ENCODE measurements around the gene SYT5. TPM values are rescaled to one million over a fixed set of nuclear protein-coding genes. Genes with fewer than 3 reads are reported as not detected.

Gene SYT5
- total and polyA plus RNA-seq, 10 of the 15 experiments (the other 5 are each of a cell fraction or from before 2014, with no cell fraction given) = 0.04 to 0.79 (median 0.26) TPM; not detected in 7

DNA sequence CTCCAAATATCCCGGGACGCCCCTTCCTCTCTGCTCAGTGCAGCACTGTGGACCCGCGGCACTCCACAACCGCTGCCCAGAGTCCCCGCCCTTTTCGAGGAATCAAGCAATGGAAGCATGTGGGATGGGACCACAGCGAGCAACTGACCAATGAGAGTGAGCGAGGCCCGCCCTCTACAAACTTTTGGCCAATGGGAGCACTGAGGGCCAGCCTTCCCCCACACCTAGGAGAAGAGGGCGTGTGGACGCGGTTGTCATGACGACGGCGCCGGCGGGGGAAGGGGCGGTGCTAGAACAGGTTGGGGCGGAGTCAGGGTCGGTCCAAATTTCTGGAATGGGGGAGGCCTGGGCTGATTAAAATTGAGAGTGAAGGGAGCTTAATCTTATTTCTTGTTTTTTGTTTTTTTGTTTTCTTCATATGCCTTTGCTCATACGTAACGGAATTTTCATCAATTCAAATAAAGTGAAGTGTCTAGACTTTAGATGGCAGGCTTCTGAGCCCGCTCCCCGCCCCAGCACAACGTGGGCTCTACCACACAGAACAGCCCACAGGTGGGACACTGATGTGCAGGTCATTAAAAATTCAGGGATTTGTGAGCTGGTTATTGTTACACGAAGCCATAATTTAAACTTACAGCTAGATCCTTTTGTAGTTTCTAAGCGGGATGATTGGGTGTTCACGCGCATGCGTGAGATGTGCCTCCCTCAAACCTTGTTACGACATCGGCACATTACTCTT is 13.4 kb downstream of the SYT5 start, which contains the start of gene DNAAF3 (continued):
- TF ChIP-seq, protein P1, sequence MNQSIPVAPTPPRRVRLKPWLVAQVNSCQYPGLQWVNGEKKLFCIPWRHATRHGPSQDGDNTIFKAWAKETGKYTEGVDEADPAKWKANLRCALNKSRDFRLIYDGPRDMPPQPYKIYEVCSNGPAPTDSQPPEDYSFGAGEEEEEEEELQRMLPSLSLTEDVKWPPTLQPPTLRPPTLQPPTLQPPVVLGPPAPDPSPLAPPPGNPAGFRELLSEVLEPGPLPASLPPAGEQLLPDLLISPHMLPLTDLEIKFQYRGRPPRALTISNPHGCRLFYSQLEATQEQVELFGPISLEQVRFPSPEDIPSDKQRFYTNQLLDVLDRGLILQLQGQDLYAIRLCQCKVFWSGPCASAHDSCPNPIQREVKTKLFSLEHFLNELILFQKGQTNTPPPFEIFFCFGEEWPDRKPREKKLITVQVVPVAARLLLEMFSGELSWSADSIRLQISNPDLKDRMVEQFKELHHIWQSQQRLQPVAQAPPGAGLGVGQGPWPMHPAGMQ (IDR thresholded peaks at IDR 0.05; ENCODE audit: borderline replicate concordance) = no peak
- TF ChIP-seq SMAD1 (IDR thresholded peaks at IDR 0.05; ENCODE audit: low read depth, partially characterized antibody) = no peak
- no peak for TF ChIP-seq NFYA (IDR thresholded peaks at IDR 0.05; ENCODE audit: borderline replicate concordance, low read depth, low read length)
- TF ChIP-seq, protein P2, sequence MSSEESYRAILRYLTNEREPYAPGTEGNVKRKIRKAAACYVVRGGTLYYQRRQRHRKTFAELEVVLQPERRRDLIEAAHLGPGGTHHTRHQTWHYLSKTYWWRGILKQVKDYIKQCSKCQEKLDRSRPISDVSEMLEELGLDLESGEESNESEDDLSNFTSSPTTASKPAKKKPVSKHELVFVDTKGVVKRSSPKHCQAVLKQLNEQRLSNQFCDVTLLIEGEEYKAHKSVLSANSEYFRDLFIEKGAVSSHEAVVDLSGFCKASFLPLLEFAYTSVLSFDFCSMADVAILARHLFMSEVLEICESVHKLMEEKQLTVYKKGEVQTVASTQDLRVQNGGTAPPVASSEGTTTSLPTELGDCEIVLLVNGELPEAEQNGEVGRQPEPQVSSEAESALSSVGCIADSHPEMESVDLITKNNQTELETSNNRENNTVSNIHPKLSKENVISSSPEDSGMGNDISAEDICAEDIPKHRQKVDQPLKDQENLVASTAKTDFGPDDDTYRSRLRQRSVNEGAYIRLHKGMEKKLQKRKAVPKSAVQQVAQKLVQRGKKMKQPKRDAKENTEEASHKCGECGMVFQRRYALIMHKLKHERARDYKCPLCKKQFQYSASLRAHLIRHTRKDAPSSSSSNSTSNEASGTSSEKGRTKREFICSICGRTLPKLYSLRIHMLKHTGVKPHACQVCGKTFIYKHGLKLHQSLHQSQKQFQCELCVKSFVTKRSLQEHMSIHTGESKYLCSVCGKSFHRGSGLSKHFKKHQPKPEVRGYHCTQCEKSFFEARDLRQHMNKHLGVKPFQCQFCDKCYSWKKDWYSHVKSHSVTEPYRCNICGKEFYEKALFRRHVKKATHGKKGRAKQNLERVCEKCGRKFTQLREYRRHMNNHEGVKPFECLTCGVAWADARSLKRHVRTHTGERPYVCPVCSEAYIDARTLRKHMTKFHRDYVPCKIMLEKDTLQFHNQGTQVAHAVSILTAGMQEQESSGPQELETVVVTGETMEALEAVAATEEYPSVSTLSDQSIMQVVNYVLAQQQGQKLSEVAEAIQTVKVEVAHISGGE (CRISPR knock-in tag; IDR thresholded peaks at IDR 0.05) = no peak
- peak; percentile 94 for TF ChIP-seq NFYB (IDR thresholded peaks at IDR 0.05; ENCODE audit: insufficient read depth, low read depth, low read length)
- TF ChIP-seq ESRRA (IDR thresholded peaks at IDR 0.05; ENCODE audit: low read length) = no peak
- peak; percentile 52 for TF ChIP-seq FOS (IDR thresholded peaks at IDR 0.05; ENCODE audit: borderline replicate concordance, extremely low read depth, insufficient read length)
- TF ChIP-seq YBX1 (IDR thresholded peaks at IDR 0.05) = no peak
- TF ChIP-seq, protein P3, sequence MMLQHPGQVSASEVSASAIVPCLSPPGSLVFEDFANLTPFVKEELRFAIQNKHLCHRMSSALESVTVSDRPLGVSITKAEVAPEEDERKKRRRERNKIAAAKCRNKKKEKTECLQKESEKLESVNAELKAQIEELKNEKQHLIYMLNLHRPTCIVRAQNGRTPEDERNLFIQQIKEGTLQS (IDR thresholded peaks at IDR 0.05; ENCODE audit: borderline replicate concordance, extremely low read depth, low read depth, low read length) = no peak
